T-cell (primary cell): ENCODE measurements around the gene PRRT1. TPM values are rescaled to one million over a fixed set of nuclear protein-coding genes. Genes with fewer than 3 reads are reported as not detected.
A peak's percentile ranks its signal among the peaks of the same experiment; 100 is the strongest.
"Not testable (repeated sequence)": the region's sequence is repeated elsewhere in the genome, so short reads cannot be mapped to it uniquely, and the experiment has no call there.

ENCODE experiments used
- ATAC-seq, 4 experiments: fragments of 200-7000 bp in 3 of 4; fragments of 150-1000 bp in 1 of 4; cut with Tn5 transposase; replicated peaks in 1 of 4; 1 replicate in 3 of 4; 2 replicates in 1 of 4; pipeline ENCODE4 v1.10.0; 2021; ENCODE audit warnings: moderate library complexity in 3 of 4, mild to moderate bottlenecking in 2 of 4, moderate number of reproducible peaks in 1 of 4
- CTCF ChIA-PET, 2 donors: fragments of 300-600 bp; sonication (Branson Sonifier 250); formaldehyde crosslinking; loops; one replicate each; lab custom pipeline; 2022; ENCODE audit warnings: antibody characterized with exemption in 2 of 2; lab: Charles Lee
- POLR2A ChIA-PET, 2 donors: fragments of 300-600 bp; sonication (Branson Sonifier 250); formaldehyde crosslinking; loops; one replicate each; lab custom pipeline; 2022; ENCODE audit warnings: antibody characterized with exemption in 2 of 2; lab: Charles Lee
- DNase-seq, 35 experiments: peaks; one replicate each; pipeline versions ENCODE4 v3.0.0 to v3.0.0-alpha.2; 2013 to 2023
- H3K27ac ChIP-seq: one replicate; pipeline ENCODE4 v1.5.1; 2013; ENCODE audit warnings: low read length
- H3K27me3 ChIP-seq, 2 experiments: replicated peaks in 1 of 2; 1 replicate in 1 of 2; 2 replicates in 1 of 2; pipeline versions ENCODE4 v1.6.1 to v1.7.0; 2013; ENCODE audit warnings: low read length in 1 of 2, mixed read lengths in 1 of 2; ENCODE audit not compliant: control insufficient read depth in 2 of 2, insufficient read depth in 2 of 2; ENCODE audit errors: extremely low read depth in 1 of 2
- H3K36me3 ChIP-seq, 2 donors: 1 replicate in 1 of 2; 2 replicates in 1 of 2; pipeline versions ENCODE4 v1.6.1 to v1.7.0; 2013; ENCODE audit warnings: low read length in 1 of 2; ENCODE audit not compliant: control insufficient read depth in 2 of 2, insufficient read depth in 1 of 2; ENCODE audit errors: extremely low read depth in 1 of 2
- H3K4me1 ChIP-seq, 2 experiments: 1 replicate in 1 of 2; 2 replicates in 1 of 2; pipeline versions ENCODE4 v1.6.1 to v1.7.0; 2013; ENCODE audit warnings: low read length in 2 of 2, mixed read lengths in 1 of 2; ENCODE audit not compliant: insufficient read depth in 2 of 2, control insufficient read depth in 1 of 2; ENCODE audit errors: extremely low read depth in 1 of 2
- H3K4me3 ChIP-seq, 2 donors: 1 replicate in 1 of 2; 2 replicates in 1 of 2; pipeline versions ENCODE4 v1.5.1 to v1.7.0; 2013; ENCODE audit warnings: mild to moderate bottlenecking in 2 of 2, low read length in 1 of 2, moderate library complexity in 1 of 2; ENCODE audit not compliant: control insufficient read depth in 1 of 2; ENCODE audit errors: extremely low read depth in 1 of 2
- H3K9me3 ChIP-seq: 2 replicates; pipeline ENCODE4 v1.7.0; 2013
- H3K27ac Mint-ChIP-seq, 2 donors: one replicate each; pipeline ENCODE4 v1.8.0; 2020 to 2021; ENCODE audit warnings: mild to moderate bottlenecking in 2 of 2, mixed read lengths in 2 of 2
- H3K27me3 Mint-ChIP-seq, 2 donors: one replicate each; pipeline ENCODE4 v1.8.0; 2021 to 2022; ENCODE audit warnings: mixed read lengths in 2 of 2
- H3K36me3 Mint-ChIP-seq: one replicate; pipeline ENCODE4 v1.8.0; 2021; ENCODE audit warnings: mixed read lengths
- H3K4me1 Mint-ChIP-seq, 3 donors: one replicate each; pipeline ENCODE4 v1.8.0; 2020 to 2022; ENCODE audit warnings: mixed read lengths in 3 of 3, mild to moderate bottlenecking in 1 of 3
- H3K4me3 Mint-ChIP-seq, 3 donors: one replicate each; pipeline ENCODE4 v1.8.0; 2020 to 2022; ENCODE audit warnings: mild to moderate bottlenecking in 3 of 3, mixed read lengths in 3 of 3, moderate library complexity in 3 of 3
- H3K9me3 Mint-ChIP-seq, 3 donors: one replicate each; pipeline ENCODE4 v1.8.0; 2020 to 2022; ENCODE audit warnings: mixed read lengths in 3 of 3
- WGBS: methylation state at CpG from one replicate; pipeline ENCODE4 v1.1.5; 2013; ENCODE audit warnings: missing lambda C conversion rate; ENCODE audit not compliant: insufficient coverage; 5-methylcytosine and 5-hydroxymethylcytosine counted together
- total RNA-seq, 35 experiments: library from RNA in 6 of 35; stranded (reverse) in 6 of 35; fragments of 120-200 nt in 1 of 35; gene quantifications; one replicate each; pipeline versions ENCODE4 v1.2.1 to v1.2.4 and lab custom pipeline; 2013 to 2026

Gene PRRT1
- total RNA-seq, 5 donors from 2014 or later (not counting 1 experiment from before 2014, with no cell fraction given), result 1.7 to 3.3 (median 2.3) TPM

DNA sequence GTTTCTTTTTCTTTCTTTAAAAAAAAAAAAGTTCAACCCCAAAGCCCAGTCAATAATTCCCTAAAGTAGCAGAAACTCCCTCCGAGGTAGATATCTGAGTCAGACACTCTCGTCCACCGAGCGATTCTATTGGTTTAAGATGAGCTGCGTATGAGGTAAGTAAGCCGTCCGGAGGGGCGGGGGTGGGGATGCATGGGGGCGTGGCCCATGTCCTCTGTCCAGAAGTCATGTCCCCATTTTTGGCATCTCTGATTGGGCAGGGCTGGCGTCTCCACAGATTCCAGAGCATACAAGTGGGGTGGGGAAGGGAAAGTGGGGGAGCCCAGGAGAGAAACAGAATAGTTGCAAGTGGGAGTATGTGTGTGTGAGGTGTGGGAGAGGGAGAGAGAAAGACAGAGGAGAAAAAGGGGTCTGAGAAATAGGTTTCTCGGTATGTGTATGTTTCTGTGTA, 34.0 kb upstream of the PRRT1 start:
- 30% methylated on average over 2 of the region's 11 CpGs for WGBS
- H3K9me3 Mint-ChIP-seq, POLR2A ChIA-PET, H3K4me3 ChIP-seq, H3K27me3 ChIP-seq, H3K9me3 ChIP-seq, H3K27me3 Mint-ChIP-seq: not testable (repeated sequence)
- CTCF ChIA-PET, result interaction anchor here in 1 of 2 donors (0.6 kb wide), 1 partner anchor 26 kb away, joined by 3 read pairs; no protein-coding TSS in a partner anchor
- Mint-ChIP-seq H3K4me1 (peaks cover 56 to 67% (median 60%) of the 10 kb centered on the region in 3 donors), H3K27ac (peak overlapping the region; percentile 95 to 98), H3K4me3 (peak overlapping the region in 1 of 3 donors; percentile 97), H3K36me3 (peaks cover 43% of the 10 kb centered on the region)
- Histone ChIP-seq H3K36me3 (peaks cover 4 to 65% of the 10 kb centered on the region in 2 donors), H3K27ac (peak overlapping the region; percentile 75), H3K4me1 (peaks cover 14 to 69% of the 10 kb centered on the region in 2 experiments)
- DNase-seq, result peak in 9 of 35 experiments; percentile 19 to 70 (median 32)
- ATAC-seq, result peak in 1 of 4 experiments; percentile 39

DNA sequence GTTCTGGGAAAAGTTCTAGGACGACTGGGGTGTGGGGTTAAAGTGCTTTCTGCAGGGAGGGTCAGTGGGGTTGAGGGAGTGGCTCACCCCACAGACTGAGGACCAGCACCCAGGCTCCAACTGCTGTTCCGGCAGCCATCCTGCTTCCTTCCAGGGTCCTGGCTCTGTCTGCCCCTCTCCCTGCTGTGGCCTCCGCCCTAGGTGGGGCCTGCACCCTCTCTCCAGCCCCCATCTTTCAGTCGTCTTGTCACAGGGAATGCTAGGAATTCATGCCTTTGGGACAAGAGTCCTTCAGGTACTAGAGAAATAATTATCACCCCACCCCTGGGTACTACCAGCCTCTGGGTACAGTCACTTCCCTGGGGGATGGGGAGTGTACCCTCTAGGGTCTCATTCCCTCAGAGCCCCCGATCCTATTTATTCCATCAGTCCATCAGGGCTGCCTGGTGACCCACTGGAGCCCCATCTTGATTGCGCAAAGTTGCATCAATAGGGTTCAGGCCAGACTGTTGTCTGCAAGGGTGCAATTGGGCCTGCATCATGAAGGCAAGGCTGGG, 32.4 kb upstream of the PRRT1 start, which contains the start of gene AGER:
Gene AGER (minus strand): TSS at position 170 of the 557 bp plus-strand sequence. CDS start 31 bp downstream, at position 139.
- no peaks in the 10 kb centered on the region for H3K27me3 ChIP-seq
- Mint-ChIP-seq H3K4me3 (no peak within 1 kb of the TSS), H3K36me3 (peaks cover 46% of the 10 kb centered on the region), H3K27me3 (no peaks in the 10 kb centered on the region), H3K27ac (peak within 1 kb of the TSS; percentile 66 to 73), H3K9me3 (no peaks in the 10 kb centered on the region), H3K4me1 (peaks cover 68 to 81% (median 74%) of the 10 kb centered on the region in 3 donors)
- no peak within 1 kb of the TSS for H3K4me3 ChIP-seq
- POLR2A ChIA-PET, result no interaction called here
- CTCF ChIA-PET, result no interaction called here
- H3K4me1 ChIP-seq, result peaks cover 16 to 72% of the 10 kb centered on the region in 2 experiments
- no peak for ATAC-seq
- no peaks in the 10 kb centered on the region for H3K9me3 ChIP-seq
- WGBS, result 95% methylated on average over 5 of the region's 6 CpGs
- peak within 1 kb of the TSS; percentile 61 for H3K27ac ChIP-seq
- no peak for DNase-seq
- H3K36me3 ChIP-seq, result peaks cover 4 to 73% of the 10 kb centered on the region in 2 donors

DNA sequence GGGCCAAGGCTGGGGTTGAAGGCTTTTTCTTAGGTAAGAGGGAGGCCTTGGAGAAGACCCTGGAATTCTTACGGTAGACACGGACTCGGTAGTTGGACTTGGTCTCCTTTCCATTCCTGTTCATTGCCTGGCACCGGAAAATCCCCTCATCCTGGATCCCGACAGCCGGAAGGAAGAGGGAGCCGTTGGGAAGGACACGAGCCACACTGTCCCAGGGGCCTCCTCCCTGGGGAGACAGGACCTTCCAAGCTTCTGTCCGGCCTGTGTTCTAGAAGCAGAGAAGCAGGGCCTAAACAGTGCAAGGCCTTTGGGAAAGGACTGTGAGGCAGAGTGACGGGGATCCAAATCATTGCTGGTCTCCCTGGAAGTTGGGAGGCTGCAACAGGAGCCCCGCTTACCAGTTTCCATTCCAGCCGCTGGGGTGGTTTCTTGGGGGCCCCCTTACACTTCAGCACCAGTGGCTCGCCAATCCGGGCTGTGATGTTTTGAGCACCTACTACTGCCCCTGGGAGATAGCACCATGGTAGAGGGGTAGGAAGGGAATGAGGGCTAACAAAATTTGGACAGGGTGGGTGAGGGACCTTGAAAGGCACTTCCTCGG, 31.8 kb upstream of the PRRT1 start:
- no peak for ATAC-seq
- Mint-ChIP-seq H3K4me3 (no peak overlapping the region), H3K27ac (peak overlapping the region in 1 of 2 donors; percentile 66), H3K36me3 (peaks cover 40% of the 10 kb centered on the region), H3K9me3 (no peaks in the 10 kb centered on the region), H3K4me1 (peaks cover 68 to 81% (median 74%) of the 10 kb centered on the region in 3 donors), H3K27me3 (no peaks in the 10 kb centered on the region)
- Histone ChIP-seq H3K9me3 (no peaks in the 10 kb centered on the region), H3K4me3 (no peak overlapping the region), H3K27me3 (no peaks in the 10 kb centered on the region), H3K27ac (no peak overlapping the region), H3K36me3 (peaks cover 4 to 72% of the 10 kb centered on the region in 2 donors), H3K4me1 (peaks cover 14 to 72% of the 10 kb centered on the region in 2 experiments)
- ChIA-PET POLR2A (no interaction called here), CTCF (no interaction called here)
- WGBS, result 92% methylated on average over 13 of the region's 15 CpGs
- DNase-seq, result no peak

DNA sequence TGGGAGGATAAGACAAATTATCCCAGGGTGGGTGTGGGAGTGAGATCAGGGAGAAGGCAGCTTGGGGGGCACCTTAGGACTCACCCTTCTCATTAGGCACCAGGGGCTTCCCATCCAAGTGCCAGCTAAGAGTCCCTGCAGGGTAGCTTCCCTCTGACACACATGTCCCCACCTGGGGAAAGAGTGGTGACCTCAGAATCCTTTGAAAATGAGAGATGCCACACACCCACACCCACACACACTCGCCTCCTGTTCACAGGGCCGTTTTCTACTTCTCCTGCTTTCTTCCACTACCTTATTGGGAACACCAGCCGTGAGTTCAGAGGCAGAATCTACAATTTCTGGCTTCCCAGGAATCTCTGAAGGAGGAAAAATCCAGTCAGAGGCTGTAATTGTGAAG, 31.3 kb upstream of the PRRT1 start:
- no CpG with 5 or more reads among the region's 3 CpGs for WGBS
- peaks cover 12 to 68% of the 10 kb centered on the region in 2 experiments for H3K4me1 ChIP-seq
- DNase-seq (no peak), ATAC-seq (no peak)
- no peaks in the 10 kb centered on the region for H3K9me3 Mint-ChIP-seq
- CTCF ChIA-PET, result no interaction called here
- no peaks in the 10 kb centered on the region for H3K27me3 ChIP-seq
- peaks cover 68 to 78% (median 69%) of the 10 kb centered on the region in 3 donors for H3K4me1 Mint-ChIP-seq
- no peak overlapping the region for H3K27ac ChIP-seq
- peak overlapping the region; percentile 43 to 66 for H3K27ac Mint-ChIP-seq
- no peaks in the 10 kb centered on the region for H3K27me3 Mint-ChIP-seq
- H3K36me3 Mint-ChIP-seq, result peaks cover 39% of the 10 kb centered on the region
- POLR2A ChIA-PET, result interaction anchor here in 1 of 2 donors (0.5 kb wide), 1 partner anchor 10 kb away, joined by 3 read pairs; the partner anchor contains the start of gene GPSM3
- H3K36me3 ChIP-seq, result peaks cover 4 to 67% of the 10 kb centered on the region in 2 donors
- H3K4me3 Mint-ChIP-seq, result no peak overlapping the region
- H3K4me3 ChIP-seq, result no peak overlapping the region
- no peaks in the 10 kb centered on the region for H3K9me3 ChIP-seq

DNA sequence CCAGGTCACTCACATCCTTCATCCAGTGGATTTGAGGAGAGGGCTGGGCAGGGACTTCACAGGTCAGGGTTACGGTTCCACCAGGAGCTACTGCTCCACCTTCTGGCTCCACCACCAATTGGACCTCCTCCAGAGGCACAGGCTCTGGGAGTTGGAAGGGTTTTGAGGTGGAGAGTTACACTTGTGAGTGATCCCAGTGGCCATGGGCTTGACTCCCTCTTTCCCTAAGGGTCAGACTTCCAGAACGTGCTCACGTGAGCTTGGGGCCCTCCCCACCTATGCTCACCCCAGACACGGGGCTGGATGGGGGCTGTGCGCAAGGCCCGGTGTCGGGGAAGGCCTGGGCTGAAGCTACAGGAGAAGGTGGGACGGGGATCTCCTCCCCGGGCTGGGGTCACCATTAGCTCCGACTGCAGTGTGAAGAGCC, 30.8 kb upstream of the PRRT1 start:
- CTCF ChIA-PET, result no interaction called here
- Mint-ChIP-seq H3K9me3 (no peaks in the 10 kb centered on the region), H3K27ac (peak overlapping the region; percentile 23 to 66), H3K36me3 (peaks cover 37% of the 10 kb centered on the region), H3K4me1 (peaks cover 66 to 75% (median 67%) of the 10 kb centered on the region in 3 donors), H3K4me3 (no peak overlapping the region), H3K27me3 (no peaks in the 10 kb centered on the region)
- Histone ChIP-seq H3K27ac (no peak overlapping the region), H3K4me1 (peaks cover 9 to 64% of the 10 kb centered on the region in 2 experiments), H3K9me3 (no peaks in the 10 kb centered on the region), H3K4me3 (no peak overlapping the region), H3K36me3 (peaks cover 4 to 63% of the 10 kb centered on the region in 2 donors), H3K27me3 (no peaks in the 10 kb centered on the region)
- DNase-seq (no peak), ATAC-seq (no peak)
- POLR2A ChIA-PET, result interaction anchor here in 1 of 2 donors (0.5 kb wide), 1 partner anchor 10 kb away, joined by 3 read pairs; the partner anchor contains the start of gene GPSM3
- WGBS, result 94% methylated on average over 5 of the region's 10 CpGs

DNA sequence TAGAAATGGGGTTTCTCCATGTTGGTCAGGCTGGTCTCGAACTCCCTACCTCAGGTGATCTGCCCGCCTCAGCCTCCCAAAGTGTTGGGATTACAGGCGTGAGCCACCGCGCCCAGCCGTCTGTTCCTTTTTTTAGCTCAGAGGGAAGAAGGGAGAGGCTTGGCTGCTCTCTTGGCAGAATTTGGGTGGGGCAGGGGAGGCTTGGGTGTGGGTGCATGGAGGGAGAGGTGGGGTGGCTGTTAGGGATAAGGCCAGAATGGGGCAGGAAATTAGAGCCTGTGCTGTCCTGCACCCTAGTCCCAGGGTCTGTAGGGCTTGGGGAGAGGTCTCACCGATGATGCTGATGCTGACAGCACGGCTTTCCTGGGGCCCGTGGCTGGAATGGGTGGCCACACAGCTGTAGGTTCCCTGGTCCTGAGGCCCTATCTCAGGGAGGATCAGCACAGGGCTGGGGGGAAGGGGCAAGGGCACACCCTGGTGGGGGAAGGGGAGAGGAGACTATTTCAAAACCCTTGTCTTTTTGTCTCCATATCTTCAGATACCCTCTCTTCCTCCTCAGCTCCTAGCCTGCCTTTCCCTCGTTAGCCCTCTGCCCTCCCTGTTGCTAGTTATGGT, 30.3 kb upstream of the PRRT1 start:
- Mint-ChIP-seq H3K27ac (no peak overlapping the region), H3K36me3 (peaks cover 32% of the 10 kb centered on the region), H3K9me3 (no peaks in the 10 kb centered on the region), H3K4me3 (no peak overlapping the region), H3K4me1 (peaks cover 66 to 75% (median 67%) of the 10 kb centered on the region in 3 donors), H3K27me3 (no peaks in the 10 kb centered on the region)
- H3K4me3 ChIP-seq, result no peak overlapping the region
- no peak for ATAC-seq
- ChIA-PET CTCF (interaction anchor here in 1 of 2 donors (0.7 kb wide), 1 partner anchor 75 kb away, joined by 3 read pairs; no protein-coding TSS in a partner anchor), POLR2A (interaction anchor here in 1 of 2 donors (0.6 kb wide), 1 partner anchor 798 kb away, joined by 4 read pairs; no protein-coding TSS in a partner anchor)
- WGBS, result 100% methylated on average over 7 of the region's 10 CpGs
- no peaks in the 10 kb centered on the region for H3K27me3 ChIP-seq
- H3K4me1 ChIP-seq, result peaks cover 9 to 64% of the 10 kb centered on the region in 2 experiments
- DNase-seq, result no peak
- H3K27ac ChIP-seq, result no peak overlapping the region
- H3K9me3 ChIP-seq, result no peaks in the 10 kb centered on the region
- H3K36me3 ChIP-seq, result peaks cover 4 to 57% of the 10 kb centered on the region in 2 donors
